Fibroblast of pulmonary artery (primary cell): ENCODE results near the gene TC2N.

Source experiments
- DNase-seq: peaks from one replicate; pipeline ENCODE4 v3.0.0-alpha.2; 2010; ENCODE audit warnings: low read depth
- H3K4me3 ChIP-seq: replicated peaks from 2 replicates; pipeline ENCODE4 v1.5.1; 2011; ENCODE audit warnings: low read depth, mild to moderate bottlenecking, control low read depth, low read length, moderate library complexity
- CTCF ChIP-seq: IDR thresholded peaks from 2 replicates; pipeline ENCODE4 v1.5.1; 2011; ENCODE audit warnings: mild to moderate bottlenecking, control low read depth, low read length, inconsistent platforms; ENCODE audit errors: missing control alignments

The TC2N gene

GRCh38 chr14:91869556-91869955, 2.2 kb upstream of the TC2N start:
- DNase-seq: no peak
- H3K4me3 ChIP-seq: no peak overlapping the region
- TF ChIP-seq CTCF: no peak

GRCh38 chr14:91866511-91867295, 633 bp downstream of the TC2N start:
- H3K4me3 ChIP-seq: no peak overlapping the region
- DNase-seq: no peak
- no peak for TF ChIP-seq CTCF

- DNase-seq: no peak
- H3K4me3 ChIP-seq: no peak overlapping the region
- no peak for TF ChIP-seq CTCF
Observed at GRCh38 chr14:91866061-91866460, 1.3 kb downstream of the TC2N start.

- no peak for TF ChIP-seq CTCF
- no peak overlapping the region for H3K4me3 ChIP-seq
- no peak for DNase-seq
Observed at GRCh38 chr14:91862417-91862816, 4.9 kb downstream of the TC2N start.

GRCh38 chr14:91861091-91861490, 6.2 kb downstream of the TC2N start:
- no peak for DNase-seq
- no peak for TF ChIP-seq CTCF
- H3K4me3 ChIP-seq: no peak overlapping the region

- TF ChIP-seq CTCF: no peak
- DNase-seq: no peak
- H3K4me3 ChIP-seq: no peak overlapping the region
Observed at GRCh38 chr14:91860238-91860637, 7.1 kb downstream of the TC2N start.

- H3K4me3 ChIP-seq: no peak overlapping the region
- TF ChIP-seq CTCF: no peak
- peak; percentile 29 for DNase-seq
Observed at GRCh38 chr14:91858536-91859275, 8.6 kb downstream of the TC2N start.
